Measurements from ENCODE around the gene SH3GLB1. TPM values are rescaled to one million over a fixed set of nuclear protein-coding genes. Genes with fewer than 3 reads are reported as not detected.

Gene SH3GLB1
- total RNA-seq, 6 experiments from 2014 or later = 91.0 to 102 (median 100) TPM

DNA sequence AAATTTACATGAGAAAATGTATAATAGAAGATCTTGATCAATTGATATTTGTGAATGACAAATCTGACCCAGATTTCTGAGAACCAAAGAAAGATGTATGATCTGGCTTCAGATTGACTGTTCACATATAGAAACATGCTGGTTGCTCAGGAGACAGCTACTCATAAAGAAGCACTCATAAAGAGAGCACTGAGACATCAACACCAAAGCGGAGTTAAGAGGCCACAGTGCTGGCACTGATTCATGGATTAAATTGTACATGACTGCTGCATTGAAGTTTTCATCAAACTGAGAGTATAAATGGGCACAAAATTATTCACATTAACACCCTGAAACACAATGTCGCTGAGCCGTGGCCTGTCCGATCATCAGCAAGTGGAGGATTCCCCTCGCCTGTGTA is 46.2 kb downstream of the SH3GLB1 start:
- no peak for DNase-seq
- Mint-ChIP-seq H3K4me1 (ENCODE audit: low read depth) (peaks cover 15% of the 10 kb centered on the region; the same call in 1 of the 2 replicates), H3K36me3 (ENCODE audit: low read depth) (peaks cover 7% of the 10 kb centered on the region; the same call in 1 of the 2 replicates), H3K9me3 (no peaks in the 10 kb centered on the region), H3K27ac (no peak overlapping the region), H3K27me3 (ENCODE audit: insufficient read depth) (0 out of 2 replicates have a peak, but pooled peaks cover 2% of the 10 kb centered on the region), H3K4me3 (no peak overlapping the region)
- TF ChIP-seq, protein P1, sequence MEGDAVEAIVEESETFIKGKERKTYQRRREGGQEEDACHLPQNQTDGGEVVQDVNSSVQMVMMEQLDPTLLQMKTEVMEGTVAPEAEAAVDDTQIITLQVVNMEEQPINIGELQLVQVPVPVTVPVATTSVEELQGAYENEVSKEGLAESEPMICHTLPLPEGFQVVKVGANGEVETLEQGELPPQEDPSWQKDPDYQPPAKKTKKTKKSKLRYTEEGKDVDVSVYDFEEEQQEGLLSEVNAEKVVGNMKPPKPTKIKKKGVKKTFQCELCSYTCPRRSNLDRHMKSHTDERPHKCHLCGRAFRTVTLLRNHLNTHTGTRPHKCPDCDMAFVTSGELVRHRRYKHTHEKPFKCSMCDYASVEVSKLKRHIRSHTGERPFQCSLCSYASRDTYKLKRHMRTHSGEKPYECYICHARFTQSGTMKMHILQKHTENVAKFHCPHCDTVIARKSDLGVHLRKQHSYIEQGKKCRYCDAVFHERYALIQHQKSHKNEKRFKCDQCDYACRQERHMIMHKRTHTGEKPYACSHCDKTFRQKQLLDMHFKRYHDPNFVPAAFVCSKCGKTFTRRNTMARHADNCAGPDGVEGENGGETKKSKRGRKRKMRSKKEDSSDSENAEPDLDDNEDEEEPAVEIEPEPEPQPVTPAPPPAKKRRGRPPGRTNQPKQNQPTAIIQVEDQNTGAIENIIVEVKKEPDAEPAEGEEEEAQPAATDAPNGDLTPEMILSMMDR (IDR thresholded peaks at IDR 0.05) = no peak

GRCh38 chr1:86751923-86752322 is 47.5 kb downstream of the SH3GLB1 start:
- Mint-ChIP-seq H3K27ac (no peak overlapping the region), H3K9me3 (no peaks in the 10 kb centered on the region), H3K36me3 (ENCODE audit: low read depth) (no peaks in the 10 kb centered on the region), H3K4me3 (no peak overlapping the region), H3K27me3 (ENCODE audit: insufficient read depth) (peaks cover 10% of the 10 kb centered on the region; the same call in 1 of the 2 replicates), H3K4me1 (ENCODE audit: low read depth) (peaks cover 15% of the 10 kb centered on the region; the same call in 1 of the 2 replicates)
- TF ChIP-seq, protein P1 (IDR thresholded peaks at IDR 0.05) = no peak
- DNase-seq = no peak

DNA sequence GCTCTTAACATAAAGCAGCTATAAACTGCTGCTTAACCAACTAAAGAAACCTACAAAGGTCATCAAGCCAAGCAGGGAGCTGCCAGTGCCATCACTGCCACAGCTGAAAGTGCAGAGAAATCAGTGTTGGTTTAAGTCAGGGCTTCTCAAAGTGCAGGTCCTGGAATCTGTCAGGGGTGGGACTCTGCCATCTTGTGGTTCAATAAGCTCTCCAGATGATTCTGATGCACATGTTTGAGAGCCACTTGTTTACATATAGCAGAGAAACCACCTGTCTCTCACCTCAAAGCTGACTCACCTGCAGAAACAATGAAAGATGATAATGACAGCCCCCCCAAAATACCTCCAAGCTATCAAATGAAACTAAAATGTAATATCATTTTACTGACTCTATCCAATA is 49.3 kb downstream of the SH3GLB1 start:
- Mint-ChIP-seq H3K4me1 (ENCODE audit: low read depth) (peaks cover 21% of the 10 kb centered on the region), H3K27me3 (ENCODE audit: insufficient read depth) (peaks cover 12% of the 10 kb centered on the region; the same call in 1 of the 2 replicates), H3K4me3 (no peak overlapping the region), H3K36me3 (ENCODE audit: low read depth) (no peaks in the 10 kb centered on the region), H3K9me3 (no peaks in the 10 kb centered on the region), H3K27ac (no peak overlapping the region)
- TF ChIP-seq, protein P1 (IDR thresholded peaks at IDR 0.05) = peak; percentile 44; the same call in 1 of the 2 replicates
- no peak for DNase-seq

- H3K36me3 Mint-ChIP-seq (ENCODE audit: low read depth) = no peaks in the 10 kb centered on the region
- H3K4me3 Mint-ChIP-seq = no peak overlapping the region
- peaks cover 21% of the 10 kb centered on the region for H3K4me1 Mint-ChIP-seq (ENCODE audit: low read depth)
- DNase-seq = no peak
- H3K27ac Mint-ChIP-seq = no peak overlapping the region
- peaks cover 12% of the 10 kb centered on the region; the same call in 1 of the 2 replicates for H3K27me3 Mint-ChIP-seq (ENCODE audit: insufficient read depth)
- no peaks in the 10 kb centered on the region for H3K9me3 Mint-ChIP-seq
- TF ChIP-seq, protein P1 (IDR thresholded peaks at IDR 0.05) = no peak
These were observed 50.0 kb downstream of the SH3GLB1 start for GRCh38 chr1:86754265-86754974.

- H3K9me3 Mint-ChIP-seq = no peaks in the 10 kb centered on the region
- TF ChIP-seq, protein P1 (IDR thresholded peaks at IDR 0.05) = no peak
- H3K4me1 Mint-ChIP-seq (ENCODE audit: low read depth) = peaks cover 15% of the 10 kb centered on the region
- no peak overlapping the region for H3K4me3 Mint-ChIP-seq
- no peak overlapping the region for H3K27ac Mint-ChIP-seq
- no peaks in the 10 kb centered on the region for H3K36me3 Mint-ChIP-seq (ENCODE audit: low read depth)
- DNase-seq = no peak
- H3K27me3 Mint-ChIP-seq (ENCODE audit: insufficient read depth) = peaks cover 15% of the 10 kb centered on the region; the same call in 1 of the 2 replicates
These were observed 51.7 kb downstream of the SH3GLB1 start for GRCh38 chr1:86756062-86756406.

Measured in HFFc6 (cell line).